MCF 10A (cell line): ENCODE measurements around the gene LZTS2. TPM values are rescaled to one million over a fixed set of nuclear protein-coding genes. Genes with fewer than 3 reads are reported as not detected.

Experiments used
- BruUV-seq: library from RNA; stranded (reverse); fragments of 400-500 nt; replicated peaks from 2 replicates; lab custom pipeline; 2021; lab: Mats Ljungman, UMichigan
- CTCF ChIA-PET: fragments of 300-600 bp; sonication (Branson Sonifier 250); formaldehyde crosslinking; extraction: SDS; loops from one replicate; lab custom pipeline; 2021; ENCODE audit warnings: antibody characterized with exemption, inconsistent platforms; lab: Yijun Ruan, JAX
- POLR2A ChIA-PET: fragments of 300-600, 350-650 bp; sonication (Branson Sonifier 250); formaldehyde crosslinking; extraction: SDS; loops from one replicate; lab custom pipeline; 2020; ENCODE audit warnings: antibody characterized with exemption, inconsistent platforms; lab: Yijun Ruan, JAX
- DNase-seq: peaks from one replicate; pipeline ENCODE4 v3.0.0-alpha.2; 2018; ENCODE audit not compliant: unreplicated experiment
- H3K27ac Mint-ChIP-seq: one replicate; pipeline ENCODE4 v1.8.0; 2022; ENCODE audit warnings: mild to moderate bottlenecking, low read depth, mixed read lengths; ENCODE audit not compliant: unreplicated experiment
- H3K27me3 Mint-ChIP-seq: one replicate; pipeline ENCODE4 v1.8.0; 2022; ENCODE audit warnings: mixed read lengths; ENCODE audit not compliant: insufficient read depth, unreplicated experiment
- H3K36me3 Mint-ChIP-seq: one replicate; pipeline ENCODE4 v1.8.0; 2022; ENCODE audit warnings: mild to moderate bottlenecking, moderate library complexity, mixed read lengths; ENCODE audit not compliant: insufficient read depth, unreplicated experiment
- H3K4me1 Mint-ChIP-seq: one replicate; pipeline ENCODE4 v1.8.0; 2022; ENCODE audit warnings: mixed read lengths; ENCODE audit not compliant: insufficient read depth, unreplicated experiment
- H3K4me3 Mint-ChIP-seq: one replicate; pipeline ENCODE4 v1.8.0; 2022; ENCODE audit warnings: mild to moderate bottlenecking, moderate library complexity, mixed read lengths; ENCODE audit not compliant: unreplicated experiment
- H3K9me3 Mint-ChIP-seq: one replicate; pipeline ENCODE4 v1.8.0; 2022; ENCODE audit warnings: mixed read lengths; ENCODE audit not compliant: unreplicated experiment
- CTCF ChIP-seq: fragments of 200-600 bp; IDR thresholded peaks from one replicate; pipeline ENCODE4 v1.8.0; 2022; ENCODE audit warnings: antibody characterized with exemption, mild to moderate bottlenecking; ENCODE audit not compliant: unreplicated experiment
- intact Hi-C: fragments of 100-400 bp; cut with micrococcal nuclease; formaldehyde crosslinking; loops from 2 replicates; pipeline ENCODE4 v1.14.1; 2022
- total RNA-seq: library from RNA; stranded (reverse); gene quantifications from 2 replicates; pipeline ENCODE4 v1.2.3, GENCODE V29; 2022

The LZTS2 gene
- total RNA-seq, 1 experiment from 2014 or later = 15.2 TPM

GRCh38 chr10:100965820-100966219 lies 33.8 kb upstream of the LZTS2 start:
- Mint-ChIP-seq H3K27me3 (no peaks in the 10 kb centered on the region), H3K9me3 (no peaks in the 10 kb centered on the region), H3K4me1 (no peaks in the 10 kb centered on the region), H3K4me3 (no peak overlapping the region), H3K27ac (no peak overlapping the region), H3K36me3 (peaks cover 27% of the 10 kb centered on the region)
- TF ChIP-seq CTCF = no peak
- ChIA-PET CTCF (interaction anchor here (0.6 to 1.4 kb wide), 4 partner anchors 31 to 103 kb away, joined by 3 to 8 read pairs (median 3); no protein-coding TSS in a partner anchor), POLR2A (interaction anchor here (0.6 to 0.7 kb wide), 2 partner anchors 21 to 45 kb away, joined by 3 to 4 read pairs; partner anchors contain the start of genes MRPL43 and TWNK)
- intact Hi-C loops = no loop called here
- no TSS peak for BruUV-seq
- no peak for DNase-seq

GRCh38 chr10:100966887-100967286 lies 32.7 kb upstream of the LZTS2 start:
- no peaks in the 10 kb centered on the region for H3K27me3 Mint-ChIP-seq
- H3K4me1 Mint-ChIP-seq = no peaks in the 10 kb centered on the region
- no peak overlapping the region for H3K4me3 Mint-ChIP-seq
- DNase-seq = no peak
- intact Hi-C loops = no loop called here
- peaks cover 26% of the 10 kb centered on the region for H3K36me3 Mint-ChIP-seq
- TF ChIP-seq CTCF = no peak
- H3K9me3 Mint-ChIP-seq = no peaks in the 10 kb centered on the region
- CTCF ChIA-PET = interaction anchor here (0.6 to 1.5 kb wide), 5 partner anchors 31 to 452 kb away, joined by 3 to 8 read pairs (median 4); no protein-coding TSS in a partner anchor
- H3K27ac Mint-ChIP-seq = no peak overlapping the region
- BruUV-seq = no TSS peak
- POLR2A ChIA-PET = interaction anchor here (0.8 to 0.9 kb wide), 2 partner anchors 10 to 16 kb away, joined by 3 to 4 read pairs; no protein-coding TSS in a partner anchor

GRCh38 chr10:100967332-100967731 lies 32.3 kb upstream of the LZTS2 start:
- intact Hi-C loops = no loop called here
- no peak overlapping the region for H3K27ac Mint-ChIP-seq
- ChIA-PET POLR2A (interaction anchor here (0.8 to 1.6 kb wide), 4 partner anchors 9 to 21 kb away, joined by 3 to 4 read pairs (median 4); no protein-coding TSS in a partner anchor), CTCF (interaction anchor here (0.6 to 1.5 kb wide), 7 partner anchors 18 to 453 kb away, joined by 3 to 8 read pairs (median 4); no protein-coding TSS in a partner anchor)
- DNase-seq = no peak
- BruUV-seq = no TSS peak
- H3K4me1 Mint-ChIP-seq = no peaks in the 10 kb centered on the region
- no peaks in the 10 kb centered on the region for H3K9me3 Mint-ChIP-seq
- H3K27me3 Mint-ChIP-seq = no peaks in the 10 kb centered on the region
- no peak overlapping the region for H3K4me3 Mint-ChIP-seq
- H3K36me3 Mint-ChIP-seq = peaks cover 24% of the 10 kb centered on the region
- TF ChIP-seq CTCF = no peak

- no TSS peak for BruUV-seq
- no peak for TF ChIP-seq CTCF
- CTCF ChIA-PET = interaction anchor here (0.5 to 1.5 kb wide), 7 partner anchors 11 to 1087 kb away, joined by 3 to 6 read pairs (median 3); no protein-coding TSS in a partner anchor
- Mint-ChIP-seq H3K36me3 (peaks cover 24% of the 10 kb centered on the region), H3K27ac (no peak overlapping the region), H3K27me3 (no peaks in the 10 kb centered on the region), H3K4me1 (no peaks in the 10 kb centered on the region), H3K9me3 (no peaks in the 10 kb centered on the region), H3K4me3 (peak overlapping the region; percentile 66)
- intact Hi-C loops = no loop called here
- POLR2A ChIA-PET = interaction anchor here (1.4 to 1.6 kb wide), 2 partner anchors 10 to 20 kb away, joined by 3 to 4 read pairs; no protein-coding TSS in a partner anchor
- no peak for DNase-seq
These were observed 31.4 kb upstream of the LZTS2 start for GRCh38 chr10:100968062-100968736.
